ENCODE measurements around the gene RPTN.

DNA sequence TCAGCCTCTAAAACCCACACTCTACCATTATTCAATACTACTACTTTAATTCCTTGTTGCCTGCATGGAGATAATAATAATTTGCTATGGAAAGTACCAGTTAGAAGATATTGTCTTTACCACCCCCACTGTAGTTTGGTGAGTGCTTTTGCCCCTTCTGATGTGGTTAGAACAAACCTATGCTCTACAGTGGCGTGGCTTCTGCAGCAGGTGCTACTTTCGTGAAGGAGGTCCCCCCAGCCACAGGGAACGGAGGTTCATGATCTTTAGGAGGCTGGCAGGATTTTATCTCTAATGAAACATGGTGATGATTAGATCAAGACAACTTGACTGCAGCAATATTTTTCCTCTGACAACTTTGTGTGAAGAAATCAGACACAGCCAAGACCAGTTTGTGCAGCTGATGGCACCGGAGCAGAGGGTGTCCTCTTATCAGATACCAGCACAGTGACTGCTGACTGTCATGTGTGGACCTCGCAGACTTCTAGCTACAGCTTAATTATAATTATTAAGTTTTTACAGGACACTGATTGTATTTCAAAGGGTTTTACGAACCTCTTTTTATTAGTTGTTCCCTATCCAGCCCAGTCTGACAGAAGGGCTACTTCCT lies 33.1 kb downstream of the RPTN start:
- TF ChIP-seq, protein P1, sequence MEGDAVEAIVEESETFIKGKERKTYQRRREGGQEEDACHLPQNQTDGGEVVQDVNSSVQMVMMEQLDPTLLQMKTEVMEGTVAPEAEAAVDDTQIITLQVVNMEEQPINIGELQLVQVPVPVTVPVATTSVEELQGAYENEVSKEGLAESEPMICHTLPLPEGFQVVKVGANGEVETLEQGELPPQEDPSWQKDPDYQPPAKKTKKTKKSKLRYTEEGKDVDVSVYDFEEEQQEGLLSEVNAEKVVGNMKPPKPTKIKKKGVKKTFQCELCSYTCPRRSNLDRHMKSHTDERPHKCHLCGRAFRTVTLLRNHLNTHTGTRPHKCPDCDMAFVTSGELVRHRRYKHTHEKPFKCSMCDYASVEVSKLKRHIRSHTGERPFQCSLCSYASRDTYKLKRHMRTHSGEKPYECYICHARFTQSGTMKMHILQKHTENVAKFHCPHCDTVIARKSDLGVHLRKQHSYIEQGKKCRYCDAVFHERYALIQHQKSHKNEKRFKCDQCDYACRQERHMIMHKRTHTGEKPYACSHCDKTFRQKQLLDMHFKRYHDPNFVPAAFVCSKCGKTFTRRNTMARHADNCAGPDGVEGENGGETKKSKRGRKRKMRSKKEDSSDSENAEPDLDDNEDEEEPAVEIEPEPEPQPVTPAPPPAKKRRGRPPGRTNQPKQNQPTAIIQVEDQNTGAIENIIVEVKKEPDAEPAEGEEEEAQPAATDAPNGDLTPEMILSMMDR (conservative IDR thresholded peaks at IDR 0.05; ENCODE audit: low read depth in 2 of 2) = no peak
- TF ChIP-seq POLR2AphosphoS5 (IDR thresholded peaks at IDR 0.05; ENCODE audit: low read depth) (no peak), EZH2 (IDR thresholded peaks at IDR 0.05; ENCODE audit: low read depth, unreplicated experiment) (no peak), JUNB (IDR thresholded peaks at IDR 0.05; ENCODE audit: unreplicated experiment) (no peak), EZH2phosphoT487 (IDR thresholded peaks at IDR 0.05; ENCODE audit: unreplicated experiment) (no peak), STAT1 (IDR thresholded peaks at IDR 0.05; ENCODE audit: unreplicated experiment) (no peak), ZNF331 (CRISPR knock-in tag; IDR thresholded peaks at IDR 0.05; ENCODE audit: low read depth) (no peak), NANOG (IDR thresholded peaks at IDR 0.05; ENCODE audit: borderline replicate concordance) (no peak), CREB1 (CRISPR knock-in tag; IDR thresholded peaks at IDR 0.05; ENCODE audit: low read depth) (no peak), ZNF114 (CRISPR knock-in tag; IDR thresholded peaks at IDR 0.05) (no peak)
- TF ChIP-seq, protein P2, sequence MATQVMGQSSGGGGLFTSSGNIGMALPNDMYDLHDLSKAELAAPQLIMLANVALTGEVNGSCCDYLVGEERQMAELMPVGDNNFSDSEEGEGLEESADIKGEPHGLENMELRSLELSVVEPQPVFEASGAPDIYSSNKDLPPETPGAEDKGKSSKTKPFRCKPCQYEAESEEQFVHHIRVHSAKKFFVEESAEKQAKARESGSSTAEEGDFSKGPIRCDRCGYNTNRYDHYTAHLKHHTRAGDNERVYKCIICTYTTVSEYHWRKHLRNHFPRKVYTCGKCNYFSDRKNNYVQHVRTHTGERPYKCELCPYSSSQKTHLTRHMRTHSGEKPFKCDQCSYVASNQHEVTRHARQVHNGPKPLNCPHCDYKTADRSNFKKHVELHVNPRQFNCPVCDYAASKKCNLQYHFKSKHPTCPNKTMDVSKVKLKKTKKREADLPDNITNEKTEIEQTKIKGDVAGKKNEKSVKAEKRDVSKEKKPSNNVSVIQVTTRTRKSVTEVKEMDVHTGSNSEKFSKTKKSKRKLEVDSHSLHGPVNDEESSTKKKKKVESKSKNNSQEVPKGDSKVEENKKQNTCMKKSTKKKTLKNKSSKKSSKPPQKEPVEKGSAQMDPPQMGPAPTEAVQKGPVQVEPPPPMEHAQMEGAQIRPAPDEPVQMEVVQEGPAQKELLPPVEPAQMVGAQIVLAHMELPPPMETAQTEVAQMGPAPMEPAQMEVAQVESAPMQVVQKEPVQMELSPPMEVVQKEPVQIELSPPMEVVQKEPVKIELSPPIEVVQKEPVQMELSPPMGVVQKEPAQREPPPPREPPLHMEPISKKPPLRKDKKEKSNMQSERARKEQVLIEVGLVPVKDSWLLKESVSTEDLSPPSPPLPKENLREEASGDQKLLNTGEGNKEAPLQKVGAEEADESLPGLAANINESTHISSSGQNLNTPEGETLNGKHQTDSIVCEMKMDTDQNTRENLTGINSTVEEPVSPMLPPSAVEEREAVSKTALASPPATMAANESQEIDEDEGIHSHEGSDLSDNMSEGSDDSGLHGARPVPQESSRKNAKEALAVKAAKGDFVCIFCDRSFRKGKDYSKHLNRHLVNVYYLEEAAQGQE (IDR thresholded peaks at IDR 0.05; ENCODE audit: unreplicated experiment) = no peak

Measured in GM23338 (cell line).